ENCODE data around the gene GLIPR1. TPM values are rescaled to one million over a fixed set of nuclear protein-coding genes. Genes with fewer than 3 reads are reported as not detected.

GLIPR1 gene
- 1 to 10 TPM; 2.7 to 10.0 TPM for total RNA-seq

DNA sequence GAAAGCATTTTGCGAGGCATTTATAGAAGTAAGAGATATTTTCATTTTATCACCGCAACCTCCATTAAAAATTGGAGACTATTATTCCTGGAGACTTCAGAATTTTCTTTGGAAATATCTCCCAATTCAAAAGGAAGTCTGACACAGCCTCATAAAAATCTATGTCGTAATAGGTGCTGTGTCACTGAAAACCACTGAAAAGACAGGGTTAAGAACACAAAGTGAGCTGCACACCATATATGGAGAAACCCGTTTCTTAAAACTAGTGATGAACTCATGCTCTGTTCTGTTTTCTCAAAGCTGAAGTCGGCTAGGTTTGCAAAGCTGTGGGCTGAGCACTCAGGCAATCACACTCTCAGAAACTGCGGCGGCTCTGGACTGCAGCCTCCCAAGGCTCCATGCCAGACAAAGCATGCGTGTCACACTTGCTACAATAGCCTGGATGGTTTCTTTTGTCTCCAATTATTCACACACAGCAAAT is at the start of gene GLIPR1:
Gene GLIPR1, plus strand, starts transcription at position 287 of the 481 bp plus-strand sequence. Its CDS starts 126 bp downstream, at position 413.
- intact Hi-C loops (cut with DNase I): loop anchor here (5.0 kb wide), 1 partner anchor 88 kb away; the partner anchor contains the start of gene GLIPR1L2
- Histone ChIP-seq H3K27ac (peak within 1 kb of the TSS; percentile 57 to 67), H3K36me3 (no peaks in the 10 kb centered on the region), H3K4me1 (replicated peaks) (no peaks in the 10 kb centered on the region), H3K9me3 (no peaks in the 10 kb centered on the region), H3K27me3 (replicated peaks; ENCODE audit: insufficient read depth) (no peaks in the 10 kb centered on the region), H3K4me3 (peak within 1 kb of the TSS; percentile 14 to 21)
- 9% methylated on average over 8 of the region's 8 CpGs for WGBS
- peak; percentile 56 for DNase-seq (ENCODE audit: low spot score)
- no peak for TF ChIP-seq CTCF (IDR thresholded peaks at IDR 0.05)
- TF ChIP-seq POLR2AphosphoS5 (IDR thresholded peaks at IDR 0.05): peak; percentile 41
- TF ChIP-seq POLR2A (IDR thresholded peaks at IDR 0.05): peak; percentile 27

DNA sequence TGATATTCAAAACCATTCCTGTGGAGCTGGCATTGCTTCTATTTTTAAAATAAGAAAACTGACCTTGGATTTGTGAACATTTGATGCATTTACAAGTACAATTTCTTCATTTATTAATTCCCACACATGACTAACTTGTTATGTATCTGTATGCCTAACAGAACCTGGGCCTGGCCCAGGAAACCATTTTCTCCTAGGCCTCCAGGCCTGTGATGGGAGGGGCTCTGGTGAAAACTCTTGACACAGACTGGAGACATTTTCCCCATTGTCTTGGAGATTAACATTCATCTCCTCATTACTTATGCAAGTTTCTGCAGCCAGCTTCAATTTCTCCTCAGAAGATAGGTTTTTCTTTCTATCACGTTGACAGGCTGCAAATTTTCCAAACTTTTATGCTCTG is 47.6 kb upstream of the GLIPR1 start:
- Histone ChIP-seq H3K36me3 (no peaks in the 10 kb centered on the region), H3K27ac (no peak overlapping the region), H3K4me1 (replicated peaks) (no peaks in the 10 kb centered on the region), H3K27me3 (replicated peaks; ENCODE audit: insufficient read depth) (no peaks in the 10 kb centered on the region), H3K4me3 (no peak overlapping the region), H3K9me3 (no peaks in the 10 kb centered on the region)
- no peak for DNase-seq (ENCODE audit: low spot score)
- 71% methylated on average over 1 of the region's 1 CpG for WGBS
- no peak for TF ChIP-seq CTCF (IDR thresholded peaks at IDR 0.05)
- no peak for TF ChIP-seq POLR2AphosphoS5 (IDR thresholded peaks at IDR 0.05)
- TF ChIP-seq POLR2A (IDR thresholded peaks at IDR 0.05): no peak
- intact Hi-C loops (cut with DNase I): no loop called here

DNA sequence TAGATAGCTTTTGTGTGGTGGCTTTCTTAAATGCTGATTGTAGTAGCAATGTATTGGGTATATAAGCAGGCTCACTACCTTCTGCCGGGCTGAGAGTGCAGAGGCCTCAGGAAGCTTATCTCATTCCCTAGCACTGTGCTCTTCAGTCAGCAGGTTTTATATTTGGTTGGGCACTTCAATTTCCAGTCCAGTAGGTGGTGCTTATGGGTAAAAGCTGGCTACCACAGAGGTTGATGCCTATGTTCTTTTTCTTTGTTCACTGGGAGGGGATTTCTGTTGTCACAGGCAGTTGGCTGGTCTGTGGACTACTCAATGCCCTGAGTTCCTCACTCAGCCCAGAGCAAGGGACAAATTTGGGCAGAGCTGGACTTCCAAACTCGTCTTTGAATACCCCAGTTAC is 43.0 kb upstream of the GLIPR1 start:
- intact Hi-C loops (cut with DNase I): no loop called here
- 86% methylated on average over 2 of the region's 2 CpGs for WGBS
- no peaks in the 10 kb centered on the region for H3K4me1 ChIP-seq (replicated peaks)

DNA sequence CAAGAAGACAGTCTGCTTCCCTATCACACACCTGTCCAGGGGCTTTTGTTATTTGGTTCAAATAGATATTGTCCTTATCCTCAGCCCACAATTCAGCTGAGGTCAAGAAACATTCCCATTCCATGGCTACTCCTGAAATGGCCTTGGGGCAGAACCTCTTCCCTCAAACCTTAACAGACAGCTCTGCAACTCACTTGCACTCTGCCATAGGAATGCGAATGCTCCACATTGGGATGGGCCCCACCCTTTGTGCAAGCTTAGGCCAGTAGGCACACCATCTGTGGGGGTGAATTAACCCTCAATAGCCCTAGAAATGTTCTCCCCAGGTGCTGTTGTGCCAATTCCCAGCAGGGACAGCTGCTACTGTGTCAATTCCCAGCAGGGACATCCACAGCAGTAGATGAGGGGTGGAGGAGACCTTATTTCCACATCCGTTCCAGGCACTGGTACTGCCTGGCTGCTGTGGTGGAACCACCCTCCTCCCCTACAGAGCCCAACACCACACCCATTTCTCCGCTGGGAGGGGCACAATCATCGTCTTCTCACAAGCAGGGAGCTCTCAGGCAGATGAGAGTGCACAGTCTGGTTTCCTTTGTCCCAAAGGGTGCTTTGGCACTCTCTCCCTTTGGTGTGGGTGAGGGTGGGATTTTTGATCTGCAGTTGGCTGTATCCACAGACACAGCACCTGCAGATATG is 42.3 kb upstream of the GLIPR1 start:
- no peaks in the 10 kb centered on the region for H3K27me3 ChIP-seq (replicated peaks; ENCODE audit: insufficient read depth)
- intact Hi-C loops (cut with DNase I): no loop called here
- H3K4me3 ChIP-seq: no peak overlapping the region
- no peak for DNase-seq (ENCODE audit: low spot score)
- H3K27ac ChIP-seq: no peak overlapping the region
- H3K36me3 ChIP-seq: no peaks in the 10 kb centered on the region
- H3K4me1 ChIP-seq (replicated peaks): no peaks in the 10 kb centered on the region
- WGBS: 88% methylated on average over 4 of the region's 4 CpGs
- H3K9me3 ChIP-seq: no peaks in the 10 kb centered on the region
- TF ChIP-seq CTCF (IDR thresholded peaks at IDR 0.05) (no peak), POLR2A (IDR thresholded peaks at IDR 0.05) (no peak), POLR2AphosphoS5 (IDR thresholded peaks at IDR 0.05) (no peak)

More for the DNA sequence above, 43.0 kb upstream of the GLIPR1 start:
- no peak for DNase-seq (ENCODE audit: low spot score)
- no peak overlapping the region for H3K4me3 ChIP-seq
- H3K36me3 ChIP-seq: no peaks in the 10 kb centered on the region
- no peak for TF ChIP-seq POLR2AphosphoS5 (IDR thresholded peaks at IDR 0.05)
- TF ChIP-seq CTCF (IDR thresholded peaks at IDR 0.05): no peak
- TF ChIP-seq POLR2A (IDR thresholded peaks at IDR 0.05): no peak
- no peak overlapping the region for H3K27ac ChIP-seq
- no peaks in the 10 kb centered on the region for H3K9me3 ChIP-seq
- no peaks in the 10 kb centered on the region for H3K27me3 ChIP-seq (replicated peaks; ENCODE audit: insufficient read depth)

DNA sequence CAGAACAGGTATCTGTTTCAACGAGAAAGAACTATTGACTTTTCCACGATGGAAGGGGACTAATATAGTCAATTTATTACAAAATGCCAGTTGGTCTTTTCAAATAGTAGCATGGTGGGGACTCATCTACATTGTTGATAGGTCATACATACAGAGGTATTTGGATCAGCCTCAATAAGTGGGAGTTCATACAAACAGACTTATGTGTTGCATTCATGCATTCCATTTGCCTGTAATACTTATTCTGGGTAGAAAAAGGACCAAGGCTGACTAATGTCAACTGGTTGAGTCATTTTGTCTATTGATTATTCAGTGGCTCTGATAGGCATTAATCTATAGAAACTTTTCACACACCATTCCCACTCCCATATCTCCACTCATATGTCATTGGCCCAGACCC is 41.5 kb upstream of the GLIPR1 start:
- Histone ChIP-seq H3K27ac (no peak overlapping the region), H3K27me3 (replicated peaks; ENCODE audit: insufficient read depth) (no peaks in the 10 kb centered on the region), H3K4me3 (no peak overlapping the region), H3K4me1 (replicated peaks) (no peaks in the 10 kb centered on the region), H3K36me3 (no peaks in the 10 kb centered on the region), H3K9me3 (no peaks in the 10 kb centered on the region)
- intact Hi-C loops (cut with DNase I): no loop called here
- whole genome bisulfite sequencing: 79% methylated on average over 2 of the region's 2 CpGs
- TF ChIP-seq POLR2AphosphoS5 (IDR thresholded peaks at IDR 0.05): no peak
- DNase-seq (ENCODE audit: low spot score): no peak

Measured in prostate gland (tissue), 2 donors.